Amygdala (tissue), 56 donors: ENCODE data around the gene COG5.
A peak's percentile ranks its signal among the peaks of the same experiment; 100 is the strongest.
"Not testable (repeated sequence)": the region's sequence is repeated elsewhere in the genome, so short reads cannot be mapped to it uniquely, and the experiment has no call there.

ENCODE experiments used
- DNase-seq, 56 donors: peaks; one replicate each; lab custom pipeline; 2025; lab: John Stamatoyannopoulos, UW

COG5 gene

GRCh38 chr7:107244613-107245012 lies 319.1 kb downstream of the COG5 start:
- DNase-seq, result no peak

- DNase-seq, result no peak
These were observed 321.5 kb downstream of the COG5 start for GRCh38 chr7:107242267-107242666.

GRCh38 chr7:107237451-107237850 lies 326.3 kb downstream of the COG5 start:
- no peak for DNase-seq

- DNase-seq, result peak in 2 of 56 donors; percentile 7 to 8
These were observed 326.9 kb downstream of the COG5 start for GRCh38 chr7:107236862-107237261.

GRCh38 chr7:107234436-107234835 lies 329.3 kb downstream of the COG5 start:
- peak in 16 of 56 donors; percentile 2 to 59 (median 22) for DNase-seq

GRCh38 chr7:107233981-107234380 lies 329.7 kb downstream of the COG5 start:
- DNase-seq, result no peak

- DNase-seq, result peak in 1 of 56 donors; percentile 18
These were observed 330.5 kb downstream of the COG5 start for GRCh38 chr7:107233174-107233573.

- DNase-seq, result no peak
These were observed 331.1 kb downstream of the COG5 start for GRCh38 chr7:107232568-107233090.

GRCh38 chr7:107230334-107230733 lies 333.4 kb downstream of the COG5 start:
- no peak for DNase-seq

GRCh38 chr7:107228291-107228690 lies 335.4 kb downstream of the COG5 start:
- DNase-seq, result no peak

GRCh38 chr7:107224374-107225223 lies 339.1 kb downstream of the COG5 start:
- no peak for DNase-seq

- not testable (repeated sequence) for DNase-seq
These were observed 342.9 kb downstream of the COG5 start for GRCh38 chr7:107220806-107221205.

GRCh38 chr7:107220356-107220755 lies 343.4 kb downstream of the COG5 start:
- no peak for DNase-seq

GRCh38 chr7:107219563-107220244 lies 344.0 kb downstream of the COG5 start:
- no peak for DNase-seq

GRCh38 chr7:107213945-107214344 lies 349.8 kb downstream of the COG5 start:
- DNase-seq, result no peak

- no peak for DNase-seq
These were observed 350.4 kb downstream of the COG5 start for GRCh38 chr7:107213193-107213788.

- no peak for DNase-seq
These were observed 351.0 kb downstream of the COG5 start for GRCh38 chr7:107212725-107213124.

GRCh38 chr7:107210400-107210799 lies 353.3 kb downstream of the COG5 start:
- DNase-seq, result no peak

- DNase-seq, result no peak
These were observed 354.2 kb downstream of the COG5 start for GRCh38 chr7:107209565-107209964.

- DNase-seq, result no peak
These were observed 355.2 kb downstream of the COG5 start for GRCh38 chr7:107208563-107208962.

- DNase-seq, result peak in 1 of 56 donors; percentile 16
These were observed 355.6 kb downstream of the COG5 start for GRCh38 chr7:107208024-107208521.
